Activated B cell treated with CpG ODN at 0.5 μM for 24 hours (primary cell): ENCODE results near the gene ARHGAP32. TPM values are rescaled to one million over a fixed set of nuclear protein-coding genes. Genes with fewer than 3 reads are reported as not detected.

Experiments used
- ATAC-seq: fragments of 200-7000 bp; cut with Tn5 transposase; one replicate; pipeline ENCODE4 v1.10.0; 2021; ENCODE audit warnings: low read depth, mild to moderate bottlenecking, moderate library complexity
- CTCF ChIA-PET: fragments of 350-600 bp; sonication (Branson Sonifier 250); formaldehyde crosslinking; loops from one replicate; lab custom pipeline; 2021; ENCODE audit warnings: antibody characterized with exemption; lab: Charles Lee
- POLR2A ChIA-PET: fragments of 350-600 bp; sonication (Branson Sonifier 250); formaldehyde crosslinking; loops from one replicate; lab custom pipeline; 2021; ENCODE audit warnings: antibody characterized with exemption; lab: Charles Lee
- DNase-seq: peaks from one replicate; pipeline ENCODE4 v3.0.0; 2022
- H3K27ac Mint-ChIP-seq: one replicate; pipeline ENCODE4 v1.8.0; 2020; ENCODE audit warnings: mixed read lengths
- H3K27me3 Mint-ChIP-seq: one replicate; pipeline ENCODE4 v1.8.0; 2021; ENCODE audit warnings: mixed read lengths
- H3K36me3 Mint-ChIP-seq: one replicate; pipeline ENCODE4 v1.8.0; 2021; ENCODE audit warnings: low read depth, mixed read lengths
- H3K4me1 Mint-ChIP-seq: one replicate; pipeline ENCODE4 v1.8.0; 2021; ENCODE audit warnings: mixed read lengths
- H3K4me3 Mint-ChIP-seq: one replicate; pipeline ENCODE4 v1.8.0; 2020; ENCODE audit warnings: mild to moderate bottlenecking, mixed read lengths
- H3K9me3 Mint-ChIP-seq: one replicate; pipeline ENCODE4 v1.8.0; 2020; ENCODE audit warnings: mixed read lengths
- intact Hi-C: fragments of 100-400 bp; cut with micrococcal nuclease; formaldehyde crosslinking; loops from one replicate; pipeline ENCODE4 v1.15.1; 2024
- total RNA-seq: library from RNA; stranded (reverse); gene quantifications from 2 replicates; pipeline ENCODE4 v1.2.3, GENCODE V29; 2022
- TF ChIP-seq, protein P1 (sequence below): fragments of 200-600 bp; IDR thresholded peaks from one replicate; pipeline ENCODE4 v1.8.0; 2022; ENCODE audit warnings: antibody characterized with exemption, mild to moderate bottlenecking

Gene ARHGAP32
- total RNA-seq, 1 donor from 2014 or later: 6.0 TPM

DNA sequence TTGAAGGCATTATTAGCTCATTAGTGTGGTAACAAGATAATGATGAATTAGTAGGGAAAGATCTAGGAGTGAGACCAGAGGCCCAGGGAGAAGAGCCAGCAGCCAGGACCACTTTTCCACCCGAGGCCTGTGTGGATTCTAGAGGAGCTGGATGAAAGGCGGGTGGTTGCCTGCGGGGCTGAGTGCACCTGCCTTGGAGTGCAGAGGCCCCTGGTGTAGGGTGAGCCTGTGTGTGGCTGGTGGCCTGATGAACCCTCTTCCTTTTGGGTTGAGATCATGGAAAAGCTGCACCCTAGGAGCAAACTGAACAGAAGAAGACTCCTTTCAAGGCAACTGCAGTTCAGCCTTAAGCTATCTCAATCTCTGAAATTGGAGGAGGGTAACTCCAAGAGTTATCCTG is 243.5 kb downstream of the ARHGAP32 start:
- DNase-seq (no peak), ATAC-seq (no peak)
- intact Hi-C loops: no loop called here
- ChIA-PET POLR2A (no interaction called here), CTCF (interaction anchor here (0.5 to 5.4 kb wide), 7 partner anchors 8 to 791 kb away, joined by 3 to 44 read pairs (median 6); no protein-coding TSS in a partner anchor)
- Mint-ChIP-seq H3K4me1 (no peaks in the 10 kb centered on the region), H3K27me3 (peaks cover 39% of the 10 kb centered on the region), H3K9me3 (no peaks in the 10 kb centered on the region), H3K27ac (no peak overlapping the region), H3K4me3 (no peak overlapping the region), H3K36me3 (no peaks in the 10 kb centered on the region)
- TF ChIP-seq, protein P1, sequence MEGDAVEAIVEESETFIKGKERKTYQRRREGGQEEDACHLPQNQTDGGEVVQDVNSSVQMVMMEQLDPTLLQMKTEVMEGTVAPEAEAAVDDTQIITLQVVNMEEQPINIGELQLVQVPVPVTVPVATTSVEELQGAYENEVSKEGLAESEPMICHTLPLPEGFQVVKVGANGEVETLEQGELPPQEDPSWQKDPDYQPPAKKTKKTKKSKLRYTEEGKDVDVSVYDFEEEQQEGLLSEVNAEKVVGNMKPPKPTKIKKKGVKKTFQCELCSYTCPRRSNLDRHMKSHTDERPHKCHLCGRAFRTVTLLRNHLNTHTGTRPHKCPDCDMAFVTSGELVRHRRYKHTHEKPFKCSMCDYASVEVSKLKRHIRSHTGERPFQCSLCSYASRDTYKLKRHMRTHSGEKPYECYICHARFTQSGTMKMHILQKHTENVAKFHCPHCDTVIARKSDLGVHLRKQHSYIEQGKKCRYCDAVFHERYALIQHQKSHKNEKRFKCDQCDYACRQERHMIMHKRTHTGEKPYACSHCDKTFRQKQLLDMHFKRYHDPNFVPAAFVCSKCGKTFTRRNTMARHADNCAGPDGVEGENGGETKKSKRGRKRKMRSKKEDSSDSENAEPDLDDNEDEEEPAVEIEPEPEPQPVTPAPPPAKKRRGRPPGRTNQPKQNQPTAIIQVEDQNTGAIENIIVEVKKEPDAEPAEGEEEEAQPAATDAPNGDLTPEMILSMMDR: no peak

DNA sequence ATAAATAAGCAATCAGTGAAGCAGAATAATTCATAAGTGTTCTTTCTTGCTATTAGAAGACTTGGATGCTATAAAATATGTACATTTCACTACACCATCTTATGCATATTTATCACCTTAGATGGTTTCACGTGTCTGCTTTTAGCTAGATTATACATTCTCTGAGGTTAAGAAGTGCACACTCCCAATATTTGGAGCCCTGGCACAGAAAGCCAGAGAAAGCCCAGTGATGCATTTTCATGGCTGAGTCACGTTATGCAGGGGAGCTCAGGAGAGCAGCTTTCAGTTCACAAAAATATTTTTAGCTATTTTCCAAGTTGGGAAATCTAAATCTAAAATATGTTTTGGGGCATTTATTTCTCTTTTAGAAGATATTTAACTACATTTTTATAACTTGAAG is 244.4 kb downstream of the ARHGAP32 start:
- Mint-ChIP-seq H3K9me3 (no peaks in the 10 kb centered on the region), H3K27ac (no peak overlapping the region), H3K4me1 (no peaks in the 10 kb centered on the region), H3K36me3 (no peaks in the 10 kb centered on the region), H3K4me3 (no peak overlapping the region), H3K27me3 (peaks cover 44% of the 10 kb centered on the region)
- ATAC-seq: no peak
- intact Hi-C loops: no loop called here
- DNase-seq: no peak
- CTCF ChIA-PET: interaction anchor here (1.8 to 5.4 kb wide), 3 partner anchors 9 to 790 kb away, joined by 8 to 44 read pairs (median 9); no protein-coding TSS in a partner anchor
- TF ChIP-seq, protein P1: no peak
- POLR2A ChIA-PET: no interaction called here

DNA sequence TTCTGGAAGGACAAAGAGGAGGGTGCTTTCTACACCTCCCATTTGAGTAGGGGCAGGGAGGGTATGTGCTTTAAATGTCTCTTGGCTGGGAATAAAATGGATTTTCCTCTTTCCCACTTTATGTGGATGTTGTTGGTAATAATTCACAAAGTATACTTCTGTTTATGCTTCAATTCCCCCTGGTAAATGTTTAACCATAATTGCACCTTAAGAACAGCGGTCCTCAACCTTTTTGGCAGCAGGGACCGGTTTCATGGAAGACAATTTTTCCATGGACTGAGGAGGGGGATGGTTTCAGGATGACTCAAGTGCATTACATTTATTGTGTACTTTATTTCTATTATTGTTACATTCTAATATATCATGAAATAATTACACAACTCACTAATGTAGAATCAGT is 245.5 kb downstream of the ARHGAP32 start:
- H3K4me3 Mint-ChIP-seq: no peak overlapping the region
- ChIA-PET POLR2A (no interaction called here), CTCF (interaction anchor here (2.0 to 5.4 kb wide), 2 partner anchors 10 to 61 kb away, joined by 8 to 44 read pairs; no protein-coding TSS in a partner anchor)
- H3K36me3 Mint-ChIP-seq: no peaks in the 10 kb centered on the region
- TF ChIP-seq, protein P1: no peak
- no peak overlapping the region for H3K27ac Mint-ChIP-seq
- no peaks in the 10 kb centered on the region for H3K4me1 Mint-ChIP-seq
- DNase-seq: no peak
- intact Hi-C loops: no loop called here
- no peaks in the 10 kb centered on the region for H3K9me3 Mint-ChIP-seq
- H3K27me3 Mint-ChIP-seq: peaks cover 49% of the 10 kb centered on the region
- ATAC-seq: no peak

DNA sequence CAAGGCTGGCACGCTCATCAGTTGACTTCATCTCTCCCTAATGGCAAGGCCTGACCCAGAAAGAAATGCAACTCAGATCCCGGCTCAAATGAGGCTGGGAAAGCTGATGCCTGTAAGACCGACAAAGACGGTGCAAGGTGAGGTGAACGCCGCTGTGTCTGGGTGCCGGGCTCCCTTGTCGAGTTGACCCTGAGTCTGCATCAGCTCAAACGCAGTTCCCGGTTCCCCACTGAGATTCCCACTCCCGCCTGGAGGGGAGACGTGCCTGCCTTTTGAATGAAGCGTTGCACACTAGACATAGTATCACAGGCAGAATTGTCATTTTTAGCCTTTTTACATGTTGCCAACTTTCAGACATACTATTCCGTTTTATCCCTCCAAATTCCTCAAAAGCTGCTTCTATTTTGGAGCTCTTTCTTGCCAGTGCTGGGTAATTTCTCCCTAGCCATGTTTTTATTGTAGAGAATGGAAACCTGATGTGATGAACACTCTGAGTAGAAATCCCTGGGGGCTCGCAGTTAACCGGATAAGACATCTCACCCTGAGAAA is 248.6 kb downstream of the ARHGAP32 start:
- CTCF ChIA-PET: interaction anchor here (2.5 kb wide), 1 partner anchor 12 kb away, joined by 7 read pairs; no protein-coding TSS in a partner anchor
- Mint-ChIP-seq H3K27ac (no peak overlapping the region), H3K4me3 (no peak overlapping the region)

DNA sequence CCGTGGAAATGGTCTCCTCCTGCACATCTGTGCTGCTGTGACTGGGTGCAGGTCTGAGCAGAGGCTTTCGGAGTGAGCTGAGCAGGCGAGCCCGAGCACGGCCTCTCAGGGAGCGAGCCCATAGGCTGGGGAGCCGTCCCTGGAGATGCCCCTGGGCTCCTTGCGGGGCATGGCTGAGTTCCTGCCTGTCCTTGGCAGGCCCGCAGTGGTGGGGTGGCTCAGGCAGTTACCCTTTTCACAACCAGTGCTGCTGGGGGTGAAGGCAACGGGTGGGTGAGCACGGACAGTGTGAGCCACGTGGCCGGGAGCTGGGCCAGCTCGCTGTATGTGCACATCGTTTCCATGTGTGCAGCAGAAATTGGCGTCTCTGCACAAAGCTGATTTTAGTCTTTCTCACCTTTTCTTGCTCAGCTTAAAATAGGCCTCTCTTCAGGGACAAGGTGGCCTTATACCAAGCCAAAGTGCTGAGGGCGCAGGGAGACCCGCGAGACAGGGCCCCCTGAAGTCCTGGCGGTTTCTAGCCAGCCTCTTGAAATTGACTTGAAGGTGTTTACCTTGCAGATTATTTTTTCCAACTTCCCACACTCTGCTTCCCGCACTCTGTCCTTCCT is 249.2 kb downstream of the ARHGAP32 start, which contains the start of gene TP53AIP1:
TP53AIP1 (minus strand) TSS at position 55 of the 611 bp plus-strand sequence. CDS start 5,053 bp downstream, outside the sequence.
- Mint-ChIP-seq H3K36me3 (no peaks in the 10 kb centered on the region), H3K27ac (no peak within 1 kb of the TSS), H3K4me3 (no peak within 1 kb of the TSS), H3K9me3 (no peaks in the 10 kb centered on the region), H3K4me1 (no peaks in the 10 kb centered on the region), H3K27me3 (peaks cover 37% of the 10 kb centered on the region)
- ChIA-PET POLR2A (no interaction called here), CTCF (no interaction called here)
- intact Hi-C loops: no loop called here
- TF ChIP-seq, protein P1: no peak
- DNase-seq: no peak
- ATAC-seq: no peak

More for the DNA sequence above, 248.6 kb downstream of the ARHGAP32 start:
- TF ChIP-seq, protein P1: no peak
- Mint-ChIP-seq H3K9me3 (no peaks in the 10 kb centered on the region), H3K4me1 (no peaks in the 10 kb centered on the region), H3K27me3 (peaks cover 42% of the 10 kb centered on the region), H3K36me3 (no peaks in the 10 kb centered on the region)
- POLR2A ChIA-PET: no interaction called here
- intact Hi-C loops: no loop called here
- ATAC-seq (no peak), DNase-seq (no peak)
